GDM1 (cell line): ENCODE results near the gene STAT3.
"Not testable (repeated sequence)": the region's sequence is repeated elsewhere in the genome, so short reads cannot be mapped to it uniquely, and the experiment has no call there.

ENCODE experiments used
- DNase-seq: peaks from one replicate; lab custom pipeline; 2025; lab: John Stamatoyannopoulos, UW

Gene STAT3

GRCh38 chr17:42409523-42410318 is 21.5 kb upstream of the STAT3 start:
- DNase-seq = no peak

GRCh38 chr17:42408061-42408460 is 19.8 kb upstream of the STAT3 start:
- no peak for DNase-seq

- DNase-seq = peak; percentile 60
These were observed 19.1 kb upstream of the STAT3 start for GRCh38 chr17:42407289-42407836.

- no peak for DNase-seq
These were observed 18.5 kb upstream of the STAT3 start for GRCh38 chr17:42406615-42407288.

- peak; percentile 60 for DNase-seq
These were observed 17.8 kb upstream of the STAT3 start for GRCh38 chr17:42405963-42406495.

GRCh38 chr17:42405076-42405475 is 16.8 kb upstream of the STAT3 start:
- no peak for DNase-seq

GRCh38 chr17:42404326-42405055 is 16.2 kb upstream of the STAT3 start:
- DNase-seq = no peak

- no peak for DNase-seq
These were observed 14.9 kb upstream of the STAT3 start for GRCh38 chr17:42403150-42403549.

- DNase-seq = no peak
These were observed 13.9 kb upstream of the STAT3 start for GRCh38 chr17:42402117-42402516.

GRCh38 chr17:42400844-42401375 is 12.7 kb upstream of the STAT3 start:
- not testable (repeated sequence) for DNase-seq

- DNase-seq = no peak
These were observed 12.0 kb upstream of the STAT3 start for GRCh38 chr17:42399948-42400843.

- no peak for DNase-seq
These were observed 10.9 kb upstream of the STAT3 start for GRCh38 chr17:42399121-42399520.

GRCh38 chr17:42395601-42396000 is 7.4 kb upstream of the STAT3 start:
- not testable (repeated sequence) for DNase-seq

GRCh38 chr17:42394838-42395237 is 6.6 kb upstream of the STAT3 start:
- DNase-seq = no peak

GRCh38 chr17:42392692-42393415 is 4.6 kb upstream of the STAT3 start:
- DNase-seq = no peak

GRCh38 chr17:42391439-42391838 is 3.2 kb upstream of the STAT3 start:
- DNase-seq = not testable (repeated sequence)

GRCh38 chr17:42389899-42390298 is 1.7 kb upstream of the STAT3 start:
- DNase-seq = no peak

- DNase-seq = no peak
These were observed 834 bp upstream of the STAT3 start for GRCh38 chr17:42389135-42389417.

- DNase-seq = no peak
These were observed 421 bp downstream of the STAT3 start for GRCh38 chr17:42387661-42388380.
